Superior temporal gyrus (tissue), 1 donor: ENCODE measurements around the gene POU4F2.

ENCODE experiments used
- DNase-seq: peaks from one replicate; pipeline ENCODE4 v3.0.0-alpha.2; 2016; ENCODE audit errors: extremely low spot score

Gene POU4F2, protein sequence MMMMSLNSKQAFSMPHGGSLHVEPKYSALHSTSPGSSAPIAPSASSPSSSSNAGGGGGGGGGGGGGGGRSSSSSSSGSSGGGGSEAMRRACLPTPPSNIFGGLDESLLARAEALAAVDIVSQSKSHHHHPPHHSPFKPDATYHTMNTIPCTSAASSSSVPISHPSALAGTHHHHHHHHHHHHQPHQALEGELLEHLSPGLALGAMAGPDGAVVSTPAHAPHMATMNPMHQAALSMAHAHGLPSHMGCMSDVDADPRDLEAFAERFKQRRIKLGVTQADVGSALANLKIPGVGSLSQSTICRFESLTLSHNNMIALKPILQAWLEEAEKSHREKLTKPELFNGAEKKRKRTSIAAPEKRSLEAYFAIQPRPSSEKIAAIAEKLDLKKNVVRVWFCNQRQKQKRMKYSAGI

GRCh38 chr4:146638786-146639505 lies at the start of gene POU4F2:
POU4F2 (plus strand) TSS chr4:146638893; CDS start chr4:146639141, 248 bp downstream.
- no peak for DNase-seq

DNA sequence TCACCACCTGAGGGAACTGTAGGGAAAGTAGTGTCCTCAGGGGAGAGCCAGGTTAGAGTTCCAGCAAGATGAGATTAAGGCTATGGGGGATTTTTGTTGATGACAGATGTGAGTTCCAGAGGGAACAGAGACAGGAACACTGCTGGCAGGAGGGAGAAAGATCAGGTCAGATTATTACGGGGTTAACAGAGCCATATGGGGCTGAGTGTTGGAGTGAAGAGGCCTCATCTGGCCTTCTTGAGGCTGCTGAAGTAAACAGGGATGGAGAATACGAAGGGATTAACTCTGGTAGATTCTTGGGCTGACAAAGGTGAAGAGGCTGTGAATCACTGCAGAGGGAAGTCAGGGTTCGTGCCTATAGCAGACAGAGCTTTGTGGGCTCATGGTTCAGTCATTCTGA lies 47.9 kb upstream of the POU4F2 start:
- no peak for DNase-seq

GRCh38 chr4:146592019-146592418 lies 46.7 kb upstream of the POU4F2 start:
- no peak for DNase-seq

GRCh38 chr4:146632770-146633470 lies 5.8 kb upstream of the POU4F2 start:
- no peak for DNase-seq

DNA sequence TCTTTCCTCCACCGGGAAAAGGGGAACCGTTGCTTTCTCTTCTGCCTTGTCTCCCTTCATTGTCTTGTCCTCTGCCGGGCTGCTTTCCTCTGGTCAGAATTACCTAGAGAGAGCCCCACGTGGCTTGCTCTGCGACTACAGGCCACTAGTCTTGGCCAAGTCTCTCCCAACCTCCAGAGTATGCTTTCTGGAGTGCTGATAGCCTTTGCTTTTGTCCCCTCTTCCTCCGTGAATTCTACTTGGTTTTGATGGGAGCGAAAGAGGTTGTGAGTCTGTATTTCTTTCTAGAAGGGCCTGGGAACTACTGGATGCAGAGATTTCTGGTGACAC lies 5.3 kb upstream of the POU4F2 start:
- DNase-seq: no peak

GRCh38 chr4:146634825-146635224 lies 3.9 kb upstream of the POU4F2 start:
- no peak for DNase-seq

- no peak for DNase-seq
These were observed 916 bp upstream of the POU4F2 start for GRCh38 chr4:146637621-146638332.

GRCh38 chr4:146638333-146638785 lies 334 bp upstream of the POU4F2 start:
- DNase-seq: no peak

GRCh38 chr4:146639506-146639932 lies 826 bp downstream of the POU4F2 start:
- no peak for DNase-seq

DNA sequence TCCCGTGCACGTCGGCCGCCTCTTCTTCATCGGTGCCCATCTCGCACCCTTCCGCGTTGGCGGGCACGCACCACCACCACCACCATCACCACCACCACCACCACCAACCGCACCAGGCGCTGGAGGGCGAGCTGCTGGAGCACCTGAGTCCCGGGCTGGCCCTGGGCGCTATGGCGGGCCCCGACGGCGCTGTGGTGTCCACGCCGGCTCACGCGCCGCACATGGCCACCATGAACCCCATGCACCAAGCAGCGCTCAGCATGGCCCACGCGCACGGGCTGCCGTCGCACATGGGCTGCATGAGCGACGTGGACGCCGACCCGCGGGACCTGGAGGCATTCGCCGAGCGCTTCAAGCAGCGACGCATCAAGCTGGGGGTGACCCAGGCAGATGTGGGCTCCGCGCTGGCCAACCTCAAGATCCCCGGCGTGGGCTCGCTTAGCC lies 1.4 kb downstream of the POU4F2 start:
- DNase-seq: no peak

GRCh38 chr4:146640465-146641061 lies 1.9 kb downstream of the POU4F2 start:
- no peak for DNase-seq

GRCh38 chr4:146641762-146642161 lies 3.1 kb downstream of the POU4F2 start:
- no peak for DNase-seq

- DNase-seq: no peak
These were observed 5.2 kb downstream of the POU4F2 start for GRCh38 chr4:146643812-146644401.

DNA sequence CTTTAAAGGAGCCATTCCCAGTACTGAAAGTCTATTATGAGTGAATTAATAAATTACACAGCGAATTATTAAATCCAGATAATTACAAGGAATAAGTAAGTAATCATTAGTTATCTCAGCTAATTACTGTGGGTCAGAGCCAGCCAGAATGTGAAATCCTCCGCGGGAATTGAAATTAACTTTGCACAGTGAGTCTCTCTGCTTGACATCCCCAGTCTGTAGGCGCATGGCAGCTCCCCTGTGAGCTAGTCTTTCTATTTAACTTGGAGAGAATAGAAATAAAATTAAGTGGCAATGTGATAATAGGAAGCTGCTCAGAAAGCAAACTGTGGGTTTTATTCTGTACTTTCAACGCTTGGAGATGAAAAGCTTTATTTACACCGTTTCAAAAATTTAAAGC lies 7.2 kb downstream of the POU4F2 start:
- no peak for DNase-seq

DNA sequence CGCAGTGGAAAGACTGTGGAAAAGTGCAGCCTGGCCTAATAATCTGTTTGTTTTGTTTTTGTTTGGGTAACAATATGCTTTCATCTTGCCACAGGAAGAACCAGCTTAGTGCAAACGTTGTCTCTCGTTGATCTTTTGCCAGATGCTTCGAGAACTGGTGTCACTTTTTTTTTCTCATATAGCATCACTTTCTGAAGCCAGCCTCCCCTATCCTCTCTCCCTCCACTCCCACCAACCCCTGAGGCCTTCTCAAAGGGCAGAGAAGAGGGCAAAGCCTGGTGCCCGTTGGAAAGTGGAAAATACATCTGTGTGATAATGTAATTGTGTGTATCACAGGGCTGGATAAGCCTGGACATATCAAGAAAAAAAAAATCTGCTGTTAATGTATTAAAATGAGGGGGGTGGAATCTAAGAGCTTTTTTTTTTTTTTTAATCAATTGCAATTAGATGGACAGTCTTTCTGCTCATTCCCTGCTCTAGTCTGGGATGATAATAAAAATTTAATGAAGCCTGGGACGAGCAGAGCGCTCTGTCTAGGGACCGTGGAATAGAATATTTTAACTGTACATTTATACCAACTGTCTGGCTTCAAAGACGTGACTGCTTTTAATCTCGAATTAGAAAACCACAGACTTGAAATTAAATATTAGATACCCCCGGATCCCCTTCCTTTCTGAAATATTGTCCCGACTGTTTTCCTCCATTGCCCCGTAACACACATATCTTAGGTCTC lies 8.1 kb downstream of the POU4F2 start:
- no peak for DNase-seq

DNA sequence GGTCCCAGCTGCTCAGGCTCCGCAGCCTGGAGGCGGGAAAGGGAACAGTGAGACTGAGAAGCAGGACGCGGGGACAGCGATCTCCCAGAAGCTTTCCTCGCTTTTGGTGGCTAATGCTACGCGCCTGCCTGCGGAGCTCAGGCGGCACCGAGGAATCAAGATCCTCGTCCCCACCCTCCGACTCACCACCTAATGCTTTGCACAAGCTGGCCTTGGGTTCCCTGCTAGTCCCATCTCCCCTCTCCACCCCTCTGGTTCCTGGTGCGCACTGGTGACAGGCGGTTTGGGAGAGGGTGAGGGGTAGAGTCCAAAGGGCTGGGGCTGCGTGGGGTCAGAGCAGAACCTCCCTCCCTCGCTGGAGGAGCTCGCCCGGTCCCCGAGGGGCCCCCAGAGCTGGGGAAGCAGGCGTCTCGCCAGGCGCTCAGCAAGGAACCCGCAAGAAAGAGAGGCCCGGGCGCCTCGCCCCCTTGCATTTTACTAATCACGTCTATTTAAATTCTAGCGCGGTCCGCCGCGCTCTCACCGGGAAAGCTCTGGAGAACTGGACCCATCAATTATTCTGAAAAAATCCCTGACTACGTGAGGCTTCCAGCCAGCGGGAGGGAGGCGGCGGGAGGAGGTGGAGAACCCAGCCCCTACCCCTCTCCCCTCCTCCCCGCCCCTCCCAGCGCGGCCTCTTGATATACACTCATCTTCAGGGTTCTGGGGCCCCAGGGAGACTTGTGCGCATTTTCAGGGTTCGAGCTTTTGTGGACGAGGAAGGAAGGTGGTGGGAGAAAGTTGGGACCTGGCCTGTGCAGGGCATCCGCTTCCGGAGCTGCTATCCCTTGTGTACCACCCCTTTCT lies 9.1 kb downstream of the POU4F2 start:
- no peak for DNase-seq

GRCh38 chr4:146648461-146648783 lies 9.7 kb downstream of the POU4F2 start:
- no peak for DNase-seq

GRCh38 chr4:146649232-146649631 lies 10.5 kb downstream of the POU4F2 start:
- DNase-seq: no peak

DNA sequence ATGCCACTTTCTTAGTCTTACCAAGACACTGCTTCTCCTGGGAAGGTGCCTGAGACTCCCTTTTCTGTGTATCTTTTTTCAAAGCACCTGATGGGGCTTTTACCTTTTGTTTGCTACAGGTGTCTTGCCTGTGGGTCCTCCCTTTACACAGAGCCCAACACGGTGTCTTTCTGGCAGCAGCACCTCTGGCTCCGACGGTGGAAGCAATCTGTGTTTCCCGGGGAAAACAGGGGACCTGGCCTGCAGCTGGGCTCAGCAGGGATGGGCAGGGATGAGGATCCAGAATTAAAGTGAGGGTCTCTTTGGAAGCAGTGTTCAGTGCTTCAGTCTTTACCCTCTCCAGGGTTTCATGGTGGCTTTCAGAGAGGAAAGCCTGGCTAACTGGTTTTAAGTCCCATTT lies 11.3 kb downstream of the POU4F2 start:
- DNase-seq: no peak
